Dermis microvascular lymphatic vessel endothelial cell (primary cell): ENCODE measurements around the gene POLR3C. TPM values are rescaled to one million over a fixed set of nuclear protein-coding genes. Genes with fewer than 3 reads are reported as not detected.
"Not testable (repeated sequence)": the region's sequence is repeated elsewhere in the genome, so short reads cannot be mapped to it uniquely, and the experiment has no call there.

Experiments used
- DNase-seq, 2 donors: peaks; one replicate each; pipeline versions ENCODE4 v3.0.0 to v3.0.0-alpha.2; 2010; ENCODE audit warnings: low read depth in 2 of 2
- total RNA-seq: library from RNA; depleted of rRNA; stranded (reverse); fragments of >200 nt; gene quantifications from 2 replicates; pipeline ENCODE4 v1.2.1, GENCODE V29; 2014

The POLR3C gene
- total RNA-seq, 1 donor from 2014 or later = 21.2 TPM

DNA sequence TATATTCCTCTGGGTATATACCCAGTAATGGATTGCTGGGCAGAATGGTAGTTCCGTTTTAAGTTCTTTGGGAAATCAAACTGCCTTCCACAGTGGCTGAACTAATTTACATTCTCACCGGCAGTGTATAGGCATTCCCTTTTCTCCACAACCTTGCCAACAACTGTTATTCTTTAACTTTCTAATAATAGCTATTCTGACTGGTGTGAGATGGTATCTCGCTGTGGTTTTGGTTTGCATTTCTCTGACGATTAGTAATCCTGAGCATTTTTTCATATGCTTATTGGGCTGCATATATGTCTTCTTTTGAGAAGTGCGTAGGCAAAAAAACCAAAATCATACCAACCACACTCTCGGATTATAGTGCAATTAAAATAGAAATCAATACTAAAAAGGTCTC, 5.9 kb upstream of the POLR3C start:
- peak in 1 of 2 donors; percentile 36 for DNase-seq

GRCh38 chr1:145822779-145823331, 1.1 kb upstream of the POLR3C start:
- DNase-seq = not testable (repeated sequence)

GRCh38 chr1:145824499-145824842, 471 bp downstream of the POLR3C start:
- DNase-seq = peak in 1 of 2 donors; percentile 7

DNA sequence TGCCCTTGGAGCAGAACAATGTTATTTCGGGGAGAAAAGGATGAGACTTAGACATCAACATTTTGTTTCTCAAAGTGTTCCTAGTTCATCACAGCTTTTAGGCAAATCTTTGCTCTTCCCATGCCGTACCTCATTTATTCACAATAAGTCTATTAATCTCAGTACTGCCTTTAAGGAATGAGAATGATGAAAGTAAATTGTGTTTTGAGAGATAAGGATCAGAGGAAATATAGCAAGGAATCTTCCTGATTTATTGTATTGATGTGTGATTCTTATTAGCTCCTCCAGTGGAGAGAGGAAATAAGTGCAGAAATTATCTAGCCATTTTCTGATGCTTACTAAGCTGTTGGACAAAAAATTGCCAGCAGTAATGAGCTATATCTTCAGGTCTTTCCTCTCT, 2.0 kb downstream of the POLR3C start:
- no peak for DNase-seq

DNA sequence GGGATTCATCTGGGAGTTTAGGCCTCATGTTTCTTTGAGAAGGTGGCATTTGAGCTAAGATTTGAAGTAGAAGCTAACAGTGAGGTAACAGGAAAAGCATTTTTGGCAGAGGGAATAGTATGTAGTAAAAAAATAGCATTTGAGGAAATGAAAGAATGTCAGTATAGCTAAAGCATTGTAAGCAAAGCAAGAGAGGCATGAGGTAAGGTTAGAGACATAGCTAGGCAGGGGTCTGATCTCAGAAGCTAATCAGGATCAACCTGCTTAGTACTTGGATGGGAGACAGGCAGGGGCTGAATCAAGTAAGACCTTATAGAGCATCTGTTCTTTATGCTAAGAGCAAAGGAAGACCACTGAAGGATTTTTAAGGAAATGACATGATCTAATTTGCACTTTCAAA, 4.0 kb downstream of the POLR3C start:
- peak; percentile 24 to 33 for DNase-seq

DNA sequence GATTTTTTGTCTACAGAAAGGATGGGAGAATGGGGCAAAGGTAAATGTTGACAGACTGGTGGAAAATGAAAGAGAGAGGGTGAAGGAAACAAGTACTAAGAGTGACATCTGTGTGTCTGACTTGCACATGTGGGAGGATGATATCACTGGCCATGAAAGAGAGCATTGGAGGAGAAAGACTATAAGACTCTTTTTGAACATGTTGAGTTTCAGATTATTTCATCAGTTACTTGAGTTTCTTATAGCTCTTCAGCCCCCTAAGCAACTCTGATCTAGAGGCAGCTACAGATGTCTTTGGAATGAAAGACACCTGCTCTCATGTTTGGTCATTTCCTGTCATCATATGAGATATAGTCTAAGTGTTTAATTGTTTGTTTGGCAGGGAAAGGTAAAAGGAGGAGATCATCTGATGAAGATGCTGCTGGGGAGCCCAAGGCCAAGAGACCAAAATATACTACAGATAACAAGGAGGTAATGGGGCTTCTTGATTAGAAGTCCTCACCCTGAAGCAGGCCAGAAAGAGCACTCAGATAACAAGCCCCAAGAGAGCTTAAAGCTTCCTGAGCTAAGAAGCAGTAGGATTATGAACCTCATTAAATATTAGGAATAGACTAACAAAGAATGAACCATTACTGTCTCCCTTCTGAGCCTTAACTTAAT, 4.5 kb downstream of the POLR3C start:
- DNase-seq = no peak

- DNase-seq = not testable (repeated sequence)
Observed at GRCh38 chr1:145830810-145831209, 6.8 kb downstream of the POLR3C start.

GRCh38 chr1:145837656-145838055, 13.7 kb downstream of the POLR3C start:
- no peak for DNase-seq

GRCh38 chr1:145843031-145843430, 19.0 kb downstream of the POLR3C start:
- DNase-seq = no peak

GRCh38 chr1:145845144-145845513, 21.1 kb downstream of the POLR3C start:
- DNase-seq = no peak

GRCh38 chr1:145845514-145846161, 21.6 kb downstream of the POLR3C start, which contains the start of gene NUDT17:
NUDT17 (plus strand) TSS chr1:145845630; CDS start chr1:145845641, 11 bp downstream.
- peak; percentile 45 to 79 for DNase-seq

GRCh38 chr1:145846201-145846612, 22.2 kb downstream of the POLR3C start:
- peak in 1 of 2 donors; percentile 46 for DNase-seq

DNA sequence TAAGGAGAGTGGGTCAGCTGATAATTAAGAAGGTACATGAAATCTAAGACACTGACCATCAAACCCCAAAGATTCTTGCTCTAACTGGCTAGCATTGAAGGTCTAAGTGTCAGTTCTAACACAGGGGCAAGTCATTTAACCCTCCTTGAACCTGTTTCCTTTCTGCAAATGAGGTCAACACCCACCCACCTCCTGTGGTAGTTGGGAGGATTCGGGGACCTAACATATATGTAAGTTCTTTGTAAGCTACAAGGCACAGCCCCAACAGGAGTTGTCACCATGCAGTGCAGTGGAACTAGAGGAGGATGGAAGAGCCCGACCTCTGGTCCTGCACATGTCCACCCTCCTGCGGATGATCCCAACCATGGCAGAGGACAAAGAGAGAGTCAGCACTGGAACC, 23.8 kb downstream of the POLR3C start:
- no peak for DNase-seq

DNA sequence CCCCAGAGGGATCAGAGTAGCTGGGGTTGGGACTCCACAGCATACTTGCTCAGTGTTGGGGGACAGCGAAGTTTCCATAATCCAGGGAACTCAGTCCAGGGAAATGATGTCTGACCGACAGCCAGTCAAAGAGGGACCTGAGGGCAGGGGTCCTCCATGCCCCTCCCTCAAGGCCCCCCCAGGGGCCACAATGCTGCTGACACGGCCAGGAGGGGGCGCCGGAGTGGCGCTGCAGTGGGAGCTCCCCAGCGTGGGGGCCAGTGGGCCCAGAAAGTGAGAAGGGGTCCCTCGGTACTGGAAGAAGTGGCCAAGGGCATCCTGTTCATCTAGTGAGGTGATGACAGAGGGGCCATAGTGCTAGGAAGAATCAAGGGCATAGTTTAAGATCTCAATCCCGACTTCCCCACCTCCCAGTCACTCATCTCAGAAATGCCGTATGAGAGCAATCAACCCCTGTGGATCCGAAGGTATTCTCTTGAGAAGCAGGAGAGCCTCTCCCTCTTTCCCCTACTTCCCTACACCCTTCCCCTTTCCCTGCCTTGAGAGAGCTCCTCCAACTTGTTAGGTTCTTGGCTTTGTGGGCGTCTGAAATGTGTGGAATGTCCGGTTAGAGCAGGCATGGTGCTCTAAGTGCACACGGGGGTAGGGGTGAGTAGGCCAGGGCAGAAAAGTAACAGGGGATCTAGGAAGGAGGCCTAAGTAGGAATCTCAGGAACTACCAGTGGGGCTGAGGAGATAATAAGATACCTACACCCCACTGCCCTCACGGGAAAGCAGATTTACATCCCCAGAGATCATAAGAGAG, 25.6 kb downstream of the POLR3C start:
- DNase-seq = peak in 1 of 2 donors; percentile 14

DNA sequence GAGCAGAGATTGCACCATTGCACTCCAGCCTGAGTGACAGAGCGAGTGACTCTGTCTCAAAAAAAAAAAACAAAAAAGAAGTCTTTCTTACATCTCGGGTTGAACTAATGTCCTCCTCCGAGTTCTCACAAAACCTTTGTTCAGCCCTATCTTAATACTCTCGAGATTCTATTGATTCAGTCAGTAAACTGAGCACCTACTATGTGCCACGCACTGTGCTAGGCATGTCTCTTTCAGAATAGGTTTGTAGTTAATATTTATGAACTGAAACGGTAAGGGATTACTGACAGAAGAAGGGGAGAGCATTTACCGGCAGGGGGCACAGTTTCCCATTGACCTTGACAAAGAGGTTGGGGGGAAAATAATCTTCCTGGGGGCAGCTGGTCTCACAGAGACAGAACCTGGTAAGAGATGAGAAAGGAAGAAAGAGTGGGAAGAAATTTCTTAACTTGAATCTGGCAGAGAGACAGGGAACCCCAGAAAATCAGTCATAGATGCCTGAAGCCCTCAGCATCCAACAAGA, 31.5 kb downstream of the POLR3C start:
- DNase-seq = peak in 1 of 2 donors; percentile 16

- DNase-seq = no peak
Observed at GRCh38 chr1:145857170-145857569, 33.2 kb downstream of the POLR3C start.

DNA sequence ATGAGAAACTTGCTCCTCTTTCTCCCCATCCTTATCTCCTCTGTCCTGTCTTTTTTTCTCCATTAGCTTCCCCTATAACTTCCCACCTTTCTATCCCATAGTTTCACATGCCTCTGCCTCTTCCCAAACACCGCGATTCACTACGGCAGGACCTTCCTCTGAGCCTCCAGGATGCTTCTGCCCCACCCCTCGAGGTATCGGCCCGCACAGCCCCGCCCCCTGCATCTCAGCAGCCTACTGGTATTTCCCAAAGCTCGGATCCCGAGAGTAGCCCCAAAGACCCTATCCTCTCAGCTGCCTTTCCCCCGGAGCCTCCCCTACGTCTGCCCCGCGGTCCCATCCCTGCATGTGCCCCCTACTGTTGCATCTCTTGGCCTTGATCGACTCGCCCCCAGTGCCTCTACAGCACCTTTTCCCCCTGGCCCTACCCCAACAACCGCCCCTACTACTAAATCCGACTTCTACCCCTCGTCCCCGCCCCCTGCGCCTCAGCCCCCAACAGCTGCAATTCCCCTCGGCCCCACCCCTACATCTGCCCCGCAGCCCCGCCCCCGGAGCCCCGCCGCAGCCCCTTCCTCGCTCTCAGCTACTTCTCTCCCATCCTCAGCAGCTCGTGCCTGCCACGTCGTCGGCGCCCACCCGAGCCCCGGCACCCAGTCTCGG, 34.4 kb downstream of the POLR3C start:
- no peak for DNase-seq

DNA sequence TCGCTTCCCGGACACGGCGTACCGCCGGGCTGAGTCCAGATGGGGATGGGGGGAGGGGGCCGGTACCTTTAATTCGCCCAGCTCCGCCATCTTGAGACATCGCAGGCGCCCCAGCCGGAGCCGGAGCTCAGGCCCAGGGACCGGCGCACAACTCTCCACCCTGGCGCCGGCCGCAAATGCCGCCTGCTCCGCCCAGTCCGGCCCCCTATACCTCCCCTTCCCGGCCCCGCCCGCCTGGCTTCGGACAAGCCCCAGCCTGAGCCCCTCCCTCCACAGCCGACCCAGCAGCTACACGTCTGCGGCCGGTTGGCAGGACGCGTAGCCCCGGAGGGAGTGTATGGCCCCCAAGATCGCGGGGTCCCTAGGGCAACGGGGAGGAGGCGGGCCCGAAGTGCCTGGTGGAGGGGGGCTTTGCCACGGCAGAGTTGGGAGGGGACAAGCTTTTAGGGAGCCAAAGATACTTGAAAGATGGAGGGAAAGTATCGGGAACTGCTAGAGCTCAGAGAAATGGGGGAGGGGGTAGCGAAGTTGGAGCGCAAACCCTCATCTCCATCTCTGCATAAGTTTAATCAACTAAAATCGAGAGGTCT, 35.0 kb downstream of the POLR3C start, which contains the start of gene PIAS3:
PIAS3 (minus strand) TSS at position 181 of the 590 bp plus-strand sequence; CDS start at position 90, 91 bp downstream.
- peak; percentile 80 to 97 for DNase-seq

DNA sequence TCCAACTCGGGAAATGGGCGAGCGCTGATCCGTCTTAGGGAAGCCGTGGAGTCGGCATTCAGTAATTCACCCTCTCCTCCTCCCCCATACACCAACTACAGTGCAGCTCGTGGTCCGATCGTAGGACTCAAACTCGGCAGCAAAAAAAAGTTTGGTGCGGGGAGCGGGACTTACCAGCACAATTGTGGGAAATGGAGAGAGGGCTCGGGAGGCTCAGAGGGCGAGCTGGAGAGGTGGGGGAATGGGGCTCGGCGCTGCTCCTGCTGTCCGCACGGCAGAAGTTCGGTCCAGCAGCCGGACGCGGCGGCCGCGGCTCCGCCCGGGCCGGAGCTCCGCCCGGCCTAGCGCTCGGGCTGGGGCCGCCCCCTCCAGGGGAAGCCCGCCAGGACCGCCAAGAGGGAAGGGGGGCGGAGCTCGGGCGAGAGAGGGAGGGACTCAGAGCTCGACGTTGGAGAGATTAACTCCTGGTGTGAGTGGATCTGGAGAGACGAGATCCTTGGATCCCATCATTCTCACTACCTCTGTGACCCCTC, 35.6 kb downstream of the POLR3C start:
- DNase-seq = peak; percentile 62 to 92

DNA sequence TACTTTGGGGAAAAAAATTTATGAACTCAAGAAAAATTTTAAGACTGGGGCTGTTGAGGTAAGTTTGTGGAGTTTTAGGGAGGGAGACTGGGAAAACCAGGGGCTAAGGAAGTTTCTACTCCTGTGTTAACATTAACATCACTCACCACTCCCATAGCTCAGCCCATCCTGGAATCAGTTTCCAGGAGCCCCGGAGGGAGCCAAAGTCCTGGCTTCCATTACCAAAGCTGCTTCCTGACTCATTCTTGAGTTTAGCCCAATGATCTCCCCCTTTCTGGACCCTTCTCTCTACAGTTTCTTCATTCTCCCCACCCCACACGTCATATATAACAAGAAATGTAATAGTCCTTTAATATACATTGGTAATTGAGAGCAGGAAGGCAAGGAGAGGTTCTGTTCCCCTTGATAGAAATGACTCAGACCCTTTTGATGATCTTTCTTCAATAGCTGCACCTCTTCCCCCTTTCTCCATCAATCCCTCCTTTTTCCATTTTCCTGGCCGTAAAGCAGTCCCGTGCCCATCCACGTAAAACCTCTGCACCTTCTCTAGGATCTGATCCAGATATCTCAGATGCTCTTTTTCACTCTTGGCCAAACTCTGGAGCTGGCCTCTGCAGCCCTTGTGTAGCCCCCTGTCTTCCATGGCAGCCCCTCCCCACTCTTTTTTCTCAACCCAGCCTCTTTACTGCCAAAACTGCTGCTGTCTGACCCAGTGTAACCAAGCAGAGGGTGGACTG, 39.5 kb downstream of the POLR3C start:
- DNase-seq = no peak
